Measurements from ENCODE around the gene TTF1.

GRCh38 chr9:132439153-132439552 is 32.5 kb upstream of the TTF1 start:
- TF ChIP-seq EZH2 (IDR thresholded peaks at IDR 0.05) (no peak), CTCF (IDR thresholded peaks at IDR 0.05) (no peak), EZH2phosphoT487 (IDR thresholded peaks at IDR 0.05) (no peak)

Data from neural progenitor cell (in vitro differentiated cells).